ENCODE measurements around the gene CGB1.

GRCh38 chr19:48991873-48992580 is 44.7 kb downstream of the CGB1 start:
- no peak for TF ChIP-seq CTCF (optimal IDR thresholded peaks at IDR 0.05 in 1 of 3, IDR thresholded peaks at IDR 0.05 in 1 of 3, conservative IDR thresholded peaks at IDR 0.05 in 1 of 3; ENCODE audit: extremely low read depth in 1 of 3, insufficient read depth in 2 of 3, low read length in 3 of 3)
- TF ChIP-seq EZH2 (IDR thresholded peaks at IDR 0.05; ENCODE audit: low read length) = no peak
